ENCODE data around the gene STRN4. TPM values are rescaled to one million over a fixed set of nuclear protein-coding genes. Genes with fewer than 3 reads are reported as not detected.

Gene STRN4
- polyA plus RNA-seq, 1 of the 3 experiments (the other 2 are of a cell fraction): 92.8 TPM

DNA sequence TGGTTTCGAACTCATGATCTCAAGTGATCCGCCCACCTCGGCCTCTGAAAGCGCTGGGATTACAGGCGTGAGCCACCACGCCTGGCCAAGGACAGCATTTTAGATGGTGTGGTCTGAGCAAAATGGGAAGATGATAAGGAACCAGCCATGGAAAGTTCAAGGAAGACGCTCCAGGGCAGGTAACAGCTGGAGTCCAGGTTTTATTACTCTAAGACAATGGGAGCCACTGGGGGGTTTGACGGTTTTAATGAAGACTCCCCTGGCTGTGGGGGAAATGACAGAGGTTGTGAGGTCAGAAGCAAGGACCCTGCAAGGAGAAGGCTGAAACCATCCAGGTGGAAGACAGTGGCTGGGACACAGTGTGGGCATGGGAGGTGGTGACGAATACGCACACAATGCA is 50.2 kb downstream of the STRN4 start:
- Histone ChIP-seq H4K20me1 (ENCODE audit: insufficient read depth) (0 out of 2 replicates have a peak, but pooled peaks cover 4% of the 10 kb centered on the region), H3F3A (replicated peaks; ENCODE audit: insufficient read depth) (no peaks in the 10 kb centered on the region), H3K9ac (no peak overlapping the region), H3K4me2 (no peak overlapping the region), H3K9me3 (no peaks in the 10 kb centered on the region), H3K4me3 (ENCODE audit: low read depth in 2 of 2, low read length in 1 of 2) (no peak overlapping the region), H3K79me2 (ENCODE audit: insufficient read depth) (no peaks in the 10 kb centered on the region), H3K9me2 (no peaks in the 10 kb centered on the region), H3K36me3 (replicated peaks in 1 of 2; ENCODE audit: control insufficient read depth in 1 of 2, insufficient read depth in 2 of 2, low read length in 1 of 2) (peaks cover 50 to 66% of the 10 kb centered on the region in 2 experiments), H3K4me1 (ENCODE audit: control insufficient read depth in 1 of 2, insufficient read depth in 2 of 2, low read depth in 1 of 2, low read length in 1 of 2) (no peaks in the 10 kb centered on the region), H3K27me3 (ENCODE audit: insufficient read depth) (no peaks in the 10 kb centered on the region), H3K27ac (ENCODE audit: low read depth in 2 of 2, low read length in 1 of 2) (no peak overlapping the region), H2AFZ (ENCODE audit: low read depth) (no peak overlapping the region)
- peak; percentile 18 for DNase-seq
- 96% methylated on average over 10 of the region's 10 CpGs for WGBS (ENCODE audit: low lambda C conversion rate)
- ChIA-PET POLR2A (no interaction called here), CTCF (interaction anchor here (1.5 to 5.3 kb wide), 2 partner anchors 9 to 15 kb away, joined by 3 to 32 read pairs; no protein-coding TSS in a partner anchor)
- TF ChIP-seq GABPA (IDR thresholded peaks at IDR 0.05; ENCODE audit: low read depth) (no peak), FOXJ3 (CRISPR knock-in tag; IDR thresholded peaks at IDR 0.05) (no peak), FOSL2 (IDR thresholded peaks at IDR 0.05; ENCODE audit: borderline replicate concordance, low read depth) (no peak), MEF2A (IDR thresholded peaks at IDR 0.05; ENCODE audit: borderline replicate concordance, low read depth) (no peak), USF2 (IDR thresholded peaks at IDR 0.05; ENCODE audit: borderline replicate concordance, low read depth, low read length) (no peak), USF1 (IDR thresholded peaks at IDR 0.05; ENCODE audit: borderline replicate concordance, low read depth) (no peak), POLR2AphosphoS5 (IDR thresholded peaks at IDR 0.05; ENCODE audit: low read depth, low read length) (no peak), RXRA (IDR thresholded peaks at IDR 0.05; ENCODE audit: borderline replicate concordance, low read depth) (no peak), TAF1 (IDR thresholded peaks at IDR 0.05; ENCODE audit: borderline replicate concordance, low read depth, low read length) (no peak), MXI1 (IDR thresholded peaks at IDR 0.05; ENCODE audit: low read depth, low read length) (no peak), NRF1 (IDR thresholded peaks at IDR 0.05; ENCODE audit: low read depth, low read length) (no peak), RCOR1 (IDR thresholded peaks at IDR 0.05; ENCODE audit: low read length) (no peak), RAD21 (IDR thresholded peaks at IDR 0.05; ENCODE audit: low read length) (no peak), EP300 (IDR thresholded peaks at IDR 0.05; ENCODE audit: borderline replicate concordance in 1 of 2, low read depth in 1 of 2, low read length in 1 of 2) (no peak), TEAD4 (IDR thresholded peaks at IDR 0.05; ENCODE audit: borderline replicate concordance, insufficient read depth) (no peak), RFX5 (IDR thresholded peaks at IDR 0.05; ENCODE audit: low read length) (no peak)
- TF ChIP-seq, protein P1, sequence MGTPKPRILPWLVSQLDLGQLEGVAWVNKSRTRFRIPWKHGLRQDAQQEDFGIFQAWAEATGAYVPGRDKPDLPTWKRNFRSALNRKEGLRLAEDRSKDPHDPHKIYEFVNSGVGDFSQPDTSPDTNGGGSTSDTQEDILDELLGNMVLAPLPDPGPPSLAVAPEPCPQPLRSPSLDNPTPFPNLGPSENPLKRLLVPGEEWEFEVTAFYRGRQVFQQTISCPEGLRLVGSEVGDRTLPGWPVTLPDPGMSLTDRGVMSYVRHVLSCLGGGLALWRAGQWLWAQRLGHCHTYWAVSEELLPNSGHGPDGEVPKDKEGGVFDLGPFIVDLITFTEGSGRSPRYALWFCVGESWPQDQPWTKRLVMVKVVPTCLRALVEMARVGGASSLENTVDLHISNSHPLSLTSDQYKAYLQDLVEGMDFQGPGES (IDR thresholded peaks at IDR 0.05; ENCODE audit: low read depth, low read length): no peak
- TF ChIP-seq, protein P2, sequence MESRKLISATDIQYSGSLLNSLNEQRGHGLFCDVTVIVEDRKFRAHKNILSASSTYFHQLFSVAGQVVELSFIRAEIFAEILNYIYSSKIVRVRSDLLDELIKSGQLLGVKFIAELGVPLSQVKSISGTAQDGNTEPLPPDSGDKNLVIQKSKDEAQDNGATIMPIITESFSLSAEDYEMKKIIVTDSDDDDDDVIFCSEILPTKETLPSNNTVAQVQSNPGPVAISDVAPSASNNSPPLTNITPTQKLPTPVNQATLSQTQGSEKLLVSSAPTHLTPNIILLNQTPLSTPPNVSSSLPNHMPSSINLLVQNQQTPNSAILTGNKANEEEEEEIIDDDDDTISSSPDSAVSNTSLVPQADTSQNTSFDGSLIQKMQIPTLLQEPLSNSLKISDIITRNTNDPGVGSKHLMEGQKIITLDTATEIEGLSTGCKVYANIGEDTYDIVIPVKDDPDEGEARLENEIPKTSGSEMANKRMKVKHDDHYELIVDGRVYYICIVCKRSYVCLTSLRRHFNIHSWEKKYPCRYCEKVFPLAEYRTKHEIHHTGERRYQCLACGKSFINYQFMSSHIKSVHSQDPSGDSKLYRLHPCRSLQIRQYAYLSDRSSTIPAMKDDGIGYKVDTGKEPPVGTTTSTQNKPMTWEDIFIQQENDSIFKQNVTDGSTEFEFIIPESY (IDR thresholded peaks at IDR 0.05; ENCODE audit: borderline replicate concordance, low read depth): no peak
